B cell (primary cell): Measurements from ENCODE around the gene SLC26A8. TPM values are rescaled to one million over a fixed set of nuclear protein-coding genes. Genes with fewer than 3 reads are reported as not detected.

ENCODE experiments used
- ATAC-seq: fragments of 200-7000 bp; cut with Tn5 transposase; one replicate; pipeline ENCODE4 v1.10.0; 2021; ENCODE audit warnings: low read depth, mild to moderate bottlenecking, moderate number of reproducible peaks, moderate library complexity
- CTCF ChIA-PET: fragments of 350-600 bp; sonication (Branson Sonifier 250); formaldehyde crosslinking; loops from one replicate; lab custom pipeline; 2021; ENCODE audit warnings: antibody characterized with exemption, inconsistent platforms; lab: Charles Lee
- POLR2A ChIA-PET: fragments of 350-600 bp; sonication (Branson Sonifier 250); formaldehyde crosslinking; loops from one replicate; lab custom pipeline; 2021; ENCODE audit warnings: antibody characterized with exemption; lab: Charles Lee
- DNase-seq: peaks from one replicate; pipeline ENCODE4 v3.0.0; 2013
- H2AFZ ChIP-seq: 2 replicates; pipeline ENCODE4 v1.6.1; 2012; ENCODE audit warnings: mild to moderate bottlenecking, low read depth, low read length; ENCODE audit not compliant: insufficient read depth, poor library complexity, severe bottlenecking
- H3K27ac ChIP-seq, 2 donors: 1 replicate in 1 of 2; 2 replicates in 1 of 2; pipeline ENCODE4 v1.5.1; 2012 to 2013; ENCODE audit warnings: low read length in 2 of 2, mild to moderate bottlenecking in 2 of 2, moderate library complexity in 1 of 2
- H3K27me3 ChIP-seq, 4 experiments: fragments of 200-600 bp in 1 of 4; sonication (generic) in 1 of 4; replicated peaks in 1 of 4; 1 replicate in 2 of 4; 2 replicates in 2 of 4; pipeline versions ENCODE4 v1.6.1 to v1.7.0; 2013 to 2016; ENCODE audit warnings: low read length in 3 of 4, mild to moderate bottlenecking in 2 of 4, mixed read lengths in 1 of 4, moderate library complexity in 1 of 4; ENCODE audit not compliant: insufficient read depth in 4 of 4, control insufficient read depth in 3 of 4; ENCODE audit errors: control extremely low read depth in 1 of 4
- H3K36me3 ChIP-seq, 2 experiments: replicated peaks in 1 of 2; 1 replicate in 1 of 2; 2 replicates in 1 of 2; pipeline versions ENCODE4 v1.6.1 to v1.7.1; 2013; ENCODE audit warnings: low read length in 1 of 2; ENCODE audit not compliant: insufficient read depth in 2 of 2, control insufficient read depth in 1 of 2; ENCODE audit errors: control extremely low read depth in 1 of 2, extremely low read depth in 1 of 2
- H3K4me1 ChIP-seq, 2 donors: fragments of 200-600 bp in 1 of 2; sonication (generic) in 1 of 2; 1 replicate in 1 of 2; 2 replicates in 1 of 2; pipeline versions ENCODE4 v1.5.1 to v1.6.1; 2013 to 2017; ENCODE audit warnings: low read length in 2 of 2; ENCODE audit not compliant: control insufficient read depth in 2 of 2, insufficient read depth in 2 of 2
- H3K4me2 ChIP-seq: replicated peaks from 2 replicates; pipeline ENCODE3; 2012; ENCODE audit warnings: mild to moderate bottlenecking, low read depth, low read length; ENCODE audit not compliant: poor library complexity, severe bottlenecking
- H3K4me3 ChIP-seq, 5 experiments: fragments of 200-600 bp in 1 of 5; sonication (generic) in 1 of 5; 1 replicate in 3 of 5; 2 replicates in 2 of 5; pipeline versions ENCODE4 v1.5.1 to v1.7.0; 2011 to 2016; ENCODE audit warnings: low read length in 4 of 5, mild to moderate bottlenecking in 4 of 5, low read depth in 2 of 5, control low read depth in 1 of 5, moderate library complexity in 1 of 5; ENCODE audit not compliant: insufficient read depth in 1 of 5; ENCODE audit errors: control extremely low read depth in 1 of 5, extremely low read depth in 1 of 5
- H3K79me2 ChIP-seq: fragments of 200-600 bp; sonication (generic); one replicate; pipeline ENCODE4 v1.6.0; 2016; ENCODE audit warnings: low read length; ENCODE audit not compliant: control insufficient read depth, insufficient read depth
- H3K9ac ChIP-seq: fragments of 200-600 bp; sonication (generic); 2 replicates; pipeline ENCODE4 v1.6.1; 2017; ENCODE audit warnings: mild to moderate bottlenecking, low read length, moderate library complexity
- H3K9me3 ChIP-seq, 3 donors: one replicate each; pipeline versions ENCODE4 v1.6.1 to v1.7.1; 2013; ENCODE audit warnings: low read length in 2 of 3; ENCODE audit not compliant: control insufficient read depth in 2 of 3, insufficient read depth in 1 of 3; ENCODE audit errors: control extremely low read depth in 1 of 3
- H4K20me1 ChIP-seq: 2 replicates; pipeline ENCODE4 v1.6.0; 2012; ENCODE audit warnings: mild to moderate bottlenecking, low read length; ENCODE audit not compliant: insufficient read depth, control insufficient read depth, poor library complexity, severe bottlenecking
- H3K27ac Mint-ChIP-seq: one replicate; pipeline ENCODE4 v1.8.0; 2021; ENCODE audit warnings: mixed read lengths
- H3K27me3 Mint-ChIP-seq: one replicate; pipeline ENCODE4 v1.8.0; 2021; ENCODE audit warnings: mixed read lengths
- H3K4me1 Mint-ChIP-seq: one replicate; pipeline ENCODE4 v1.8.0; 2021; ENCODE audit warnings: mixed read lengths
- H3K4me3 Mint-ChIP-seq: one replicate; pipeline ENCODE4 v1.8.0; 2021; ENCODE audit warnings: mixed read lengths
- H3K9me3 Mint-ChIP-seq: one replicate; pipeline ENCODE4 v1.8.0; 2022; ENCODE audit warnings: mixed read lengths; ENCODE audit not compliant: insufficient read depth
- CTCF ChIP-seq: fragments of 200-600 bp; IDR thresholded peaks from one replicate; pipeline ENCODE4 v1.8.0; 2022; ENCODE audit warnings: antibody characterized with exemption, mild to moderate bottlenecking
- EZH2 ChIP-seq: IDR thresholded peaks from 2 replicates; pipeline ENCODE4 v1.6.1; 2012; ENCODE audit warnings: borderline replicate concordance, low read depth, mild to moderate bottlenecking, moderate library complexity, low read length; ENCODE audit not compliant: insufficient read depth, poor library complexity, severe bottlenecking
- WGBS: methylation state at CpG from one replicate; pipeline ENCODE4 v1.1.5; 2013; ENCODE audit warnings: missing lambda C conversion rate; ENCODE audit not compliant: insufficient coverage; 5-methylcytosine and 5-hydroxymethylcytosine counted together
- intact Hi-C: fragments of 100-400 bp; cut with micrococcal nuclease; formaldehyde crosslinking; loops from one replicate; pipeline ENCODE4 v1.10.0; 2022
- polyA plus RNA-seq: library from polyadenylated mRNA; depleted of rRNA; stranded (reverse); fragments of >200 nt; gene quantifications from 2 replicates; pipeline ENCODE4 v1.2.3, GENCODE V29; 2012
- total RNA-seq, 2 donors: library from RNA; stranded (reverse); fragments of 120-200 nt in 1 of 2; gene quantifications; 1 replicate in 1 of 2; 2 replicates in 1 of 2; pipeline versions ENCODE4 v1.2.3 to v1.2.4, GENCODE V29; 2013 to 2022

Gene SLC26A8
- total and polyA plus RNA-seq, 2 donors (not counting 1 experiment from before 2014, with no cell fraction given), result 0.01 TPM; not detected in 1

- Histone ChIP-seq H3K36me3 (no peaks in the 10 kb centered on the region), H3K4me2 (no peak overlapping the region), H3K9me3 (no peaks in the 10 kb centered on the region), H3K27ac (no peak overlapping the region), H2AFZ (no peak overlapping the region), H3K4me3 (no peak overlapping the region), H3K79me2 (peaks cover 29% of the 10 kb centered on the region), H4K20me1 (peaks cover 10% of the 10 kb centered on the region), H3K4me1 (peaks cover 18 to 24% of the 10 kb centered on the region in 2 donors), H3K9ac (no peak overlapping the region), H3K27me3 (peaks cover 0 to 19% (median 16%) of the 10 kb centered on the region in 4 experiments)
- no peak overlapping the region for H3K27ac Mint-ChIP-seq
- no CpG with 5 or more reads among the region's 1 CpG for WGBS
- TF ChIP-seq CTCF (no peak), EZH2 (no peak)
- intact Hi-C loops, result loop anchor here (5.0 kb wide), 3 partner anchors 317 to 573 kb away; partner anchors contain the start of genes FANCE and SRSF3
- H3K27me3 Mint-ChIP-seq, result peaks cover 23% of the 10 kb centered on the region
- DNase-seq (no peak), ATAC-seq (no peak)
- H3K4me1 Mint-ChIP-seq, result peaks cover 23% of the 10 kb centered on the region
- no peak overlapping the region for H3K4me3 Mint-ChIP-seq
- CTCF ChIA-PET, result interaction anchor here (0.9 to 9.2 kb wide), 4 partner anchors 12 to 334 kb away, joined by 3 to 150 read pairs (median 24); no protein-coding TSS in a partner anchor
- POLR2A ChIA-PET, result no interaction called here
- no peaks in the 10 kb centered on the region for H3K9me3 Mint-ChIP-seq
Observed at GRCh38 chr6:36025260-36025931, 955 bp upstream of the SLC26A8 start.

- CTCF ChIA-PET, result no interaction called here
- WGBS, result no CpG with 5 or more reads among the region's 1 CpG
Observed at GRCh38 chr6:36020154-36020553, 4.3 kb downstream of the SLC26A8 start.

More at GRCh38 chr6:36020154-36020553, 4.3 kb downstream of the SLC26A8 start:
- POLR2A ChIA-PET, result no interaction called here
- ATAC-seq (no peak), DNase-seq (no peak)
- Histone ChIP-seq H3K4me2 (no peak overlapping the region), H3K4me1 (peaks cover 3 to 11% of the 10 kb centered on the region in 2 donors), H3K36me3 (no peaks in the 10 kb centered on the region), H3K27ac (no peak overlapping the region), H3K79me2 (no peaks in the 10 kb centered on the region), H3K4me3 (no peak overlapping the region), H2AFZ (no peak overlapping the region), H3K27me3 (peaks cover 0 to 15% (median 10%) of the 10 kb centered on the region in 4 experiments), H3K9ac (no peak overlapping the region), H4K20me1 (no peaks in the 10 kb centered on the region), H3K9me3 (no peaks in the 10 kb centered on the region)
- peaks cover 22% of the 10 kb centered on the region for H3K27me3 Mint-ChIP-seq
- no peaks in the 10 kb centered on the region for H3K9me3 Mint-ChIP-seq
- intact Hi-C loops, result no loop called here
- H3K4me3 Mint-ChIP-seq, result no peak overlapping the region
- peaks cover 7% of the 10 kb centered on the region for H3K4me1 Mint-ChIP-seq
- no peak overlapping the region for H3K27ac Mint-ChIP-seq
- no peak for TF ChIP-seq CTCF
